NCI-H2081 (cell line): ENCODE data around the gene ZNF322.
"Not testable (repeated sequence)": the region's sequence is repeated elsewhere in the genome, so short reads cannot be mapped to it uniquely, and the experiment has no call there.

Source experiments
- DNase-seq, 2 experiments: peaks; one replicate each; lab custom pipeline; 2025; lab: John Stamatoyannopoulos, UW

ZNF322 gene

GRCh38 chr6:26659042-26659999 lies at the start of gene ZNF322:
Gene ZNF322, minus strand, starts transcription at chr6:26659746. Its CDS starts 21,193 bp downstream, at chr6:26638553.
- DNase-seq, result peak; percentile 95

GRCh38 chr6:26705780-26706179 lies 46.2 kb upstream of the ZNF322 start:
- DNase-seq, result not testable (repeated sequence)

GRCh38 chr6:26705352-26705751 lies 45.8 kb upstream of the ZNF322 start:
- DNase-seq, result not testable (repeated sequence)

- not testable (repeated sequence) for DNase-seq
Measured at GRCh38 chr6:26701023-26701747, 41.6 kb upstream of the ZNF322 start.

GRCh38 chr6:26697496-26697895 lies 38.0 kb upstream of the ZNF322 start:
- DNase-seq, result not testable (repeated sequence)

- DNase-seq, result not testable (repeated sequence)
Measured at GRCh38 chr6:26689324-26689947, 29.9 kb upstream of the ZNF322 start.

GRCh38 chr6:26682435-26683042 lies 23.0 kb upstream of the ZNF322 start:
- DNase-seq, result not testable (repeated sequence)

- DNase-seq, result not testable (repeated sequence)
Measured at GRCh38 chr6:26673287-26673686, 13.7 kb upstream of the ZNF322 start.

- not testable (repeated sequence) for DNase-seq
Measured at GRCh38 chr6:26670558-26670957, 11.0 kb upstream of the ZNF322 start.

GRCh38 chr6:26670003-26670402 lies 10.5 kb upstream of the ZNF322 start:
- DNase-seq, result not testable (repeated sequence)

GRCh38 chr6:26660000-26660361 lies 435 bp upstream of the ZNF322 start:
- peak in 1 of 2 experiments; percentile 3 for DNase-seq

GRCh38 chr6:26657256-26657655 lies 2.3 kb downstream of the ZNF322 start:
- no peak for DNase-seq

- DNase-seq, result no peak
Measured at GRCh38 chr6:26653007-26653406, 6.5 kb downstream of the ZNF322 start.

GRCh38 chr6:26651133-26651781 lies 8.3 kb downstream of the ZNF322 start:
- DNase-seq, result no peak

- no peak for DNase-seq
Measured at GRCh38 chr6:26646074-26646473, 13.5 kb downstream of the ZNF322 start.

GRCh38 chr6:26640806-26641205 lies 18.7 kb downstream of the ZNF322 start:
- DNase-seq, result no peak

- DNase-seq, result no peak
Measured at GRCh38 chr6:26629359-26629758, 30.2 kb downstream of the ZNF322 start.

GRCh38 chr6:26627843-26628242 lies 31.7 kb downstream of the ZNF322 start:
- no peak for DNase-seq

- DNase-seq, result no peak
Measured at GRCh38 chr6:26624557-26624956, 35.0 kb downstream of the ZNF322 start.

GRCh38 chr6:26623339-26623859 lies 36.1 kb downstream of the ZNF322 start:
- DNase-seq, result no peak
